HUES6 (cell line): ENCODE measurements around the gene ASB1.

Source experiments
- H3K27ac ChIP-seq: 2 replicates; pipeline ENCODE4 v1.7.0; 2013; ENCODE audit warnings: low read depth, mild to moderate bottlenecking, low read length, inconsistent platforms
- H3K27me3 ChIP-seq: 2 replicates; pipeline ENCODE4 v1.6.1; 2013; ENCODE audit warnings: low read length; ENCODE audit not compliant: control insufficient read depth, insufficient read depth
- H3K36me3 ChIP-seq: 2 replicates; pipeline ENCODE4 v1.6.1; 2013; ENCODE audit warnings: low read length; ENCODE audit not compliant: control insufficient read depth, insufficient read depth
- H3K4me1 ChIP-seq: 2 replicates; pipeline ENCODE4 v1.6.1; 2013; ENCODE audit warnings: low read length; ENCODE audit not compliant: control insufficient read depth, insufficient read depth
- H3K4me3 ChIP-seq: 2 replicates; pipeline ENCODE4 v1.5.1; 2013; ENCODE audit warnings: low read depth, low read length
- H3K9ac ChIP-seq: one replicate; pipeline ENCODE4 v1.6.1; 2013; ENCODE audit warnings: mild to moderate bottlenecking, low read length
- H3K9me3 ChIP-seq: 2 replicates; pipeline ENCODE4 v1.6.1; 2013; ENCODE audit warnings: low read depth, low read length; ENCODE audit not compliant: control insufficient read depth, insufficient read depth

The ASB1 gene

DNA sequence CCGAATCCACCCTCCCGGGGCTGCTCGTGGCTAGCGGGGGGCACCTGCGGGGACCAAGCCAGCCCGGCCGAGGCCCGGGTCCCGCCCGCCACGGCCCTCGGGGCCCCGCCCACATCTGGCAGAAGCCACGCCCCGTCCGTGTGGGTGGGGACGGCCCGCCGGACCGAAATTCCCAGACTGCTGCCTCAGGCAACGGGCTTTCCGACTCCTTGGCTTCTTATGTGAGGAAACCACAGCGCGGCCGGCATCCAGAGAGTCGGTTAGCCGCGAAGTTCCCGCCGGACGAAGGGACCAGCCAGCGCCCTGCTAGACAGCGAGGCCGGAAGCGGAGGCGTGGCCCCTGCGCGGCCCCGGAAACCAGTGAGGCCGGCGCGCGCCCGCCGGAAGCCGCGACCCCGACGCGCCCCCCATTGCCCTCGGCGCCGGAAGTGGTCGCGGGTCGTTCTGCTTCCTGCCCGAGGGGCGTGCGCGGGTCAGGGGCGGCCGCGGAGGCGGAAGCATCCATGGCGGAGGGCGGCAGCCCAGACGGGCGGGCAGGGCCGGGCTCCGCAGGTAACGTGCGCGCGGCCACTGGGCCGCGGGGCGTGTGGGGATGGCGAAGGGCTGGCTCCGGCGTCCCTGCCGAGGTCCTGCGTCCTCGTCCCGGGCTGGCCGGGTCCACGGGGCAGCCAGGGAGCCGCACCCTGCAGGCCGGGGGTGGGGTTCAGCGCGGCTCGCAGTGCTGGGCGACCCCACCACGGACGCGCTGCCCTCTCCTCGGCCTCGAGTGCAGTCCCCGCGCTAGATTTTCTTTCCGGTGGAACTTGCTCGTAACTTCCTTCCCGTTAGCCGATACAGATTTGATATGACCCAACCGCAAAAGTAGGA is at the start of gene ASB1:
ASB1 (plus strand) TSS at position 360 of the 867 bp plus-strand sequence; CDS start at position 504, 144 bp downstream.
- Histone ChIP-seq H3K4me3 (peak within 1 kb of the TSS; percentile 80), H3K9me3 (0 out of 2 replicates have a peak, but pooled peaks cover 3% of the 10 kb centered on the region), H3K36me3 (peaks cover 9% of the 10 kb centered on the region), H3K27me3 (no peaks in the 10 kb centered on the region), H3K27ac (peak within 1 kb of the TSS; percentile 95), H3K9ac (peak within 1 kb of the TSS; percentile 89), H3K4me1 (peaks cover 12% of the 10 kb centered on the region; the same call in 1 of the 2 replicates)

- Histone ChIP-seq H3K27ac (no peak overlapping the region), H3K9ac (no peak overlapping the region), H3K27me3 (no peaks in the 10 kb centered on the region), H3K36me3 (peaks cover 3% of the 10 kb centered on the region; the same call in 1 of the 2 replicates), H3K9me3 (peaks cover 3% of the 10 kb centered on the region; the same call in 1 of the 2 replicates), H3K4me1 (peaks cover 20% of the 10 kb centered on the region), H3K4me3 (no peak overlapping the region)
Observed at GRCh38 chr2:238378230-238379095, 48.3 kb upstream of the ASB1 start.

DNA sequence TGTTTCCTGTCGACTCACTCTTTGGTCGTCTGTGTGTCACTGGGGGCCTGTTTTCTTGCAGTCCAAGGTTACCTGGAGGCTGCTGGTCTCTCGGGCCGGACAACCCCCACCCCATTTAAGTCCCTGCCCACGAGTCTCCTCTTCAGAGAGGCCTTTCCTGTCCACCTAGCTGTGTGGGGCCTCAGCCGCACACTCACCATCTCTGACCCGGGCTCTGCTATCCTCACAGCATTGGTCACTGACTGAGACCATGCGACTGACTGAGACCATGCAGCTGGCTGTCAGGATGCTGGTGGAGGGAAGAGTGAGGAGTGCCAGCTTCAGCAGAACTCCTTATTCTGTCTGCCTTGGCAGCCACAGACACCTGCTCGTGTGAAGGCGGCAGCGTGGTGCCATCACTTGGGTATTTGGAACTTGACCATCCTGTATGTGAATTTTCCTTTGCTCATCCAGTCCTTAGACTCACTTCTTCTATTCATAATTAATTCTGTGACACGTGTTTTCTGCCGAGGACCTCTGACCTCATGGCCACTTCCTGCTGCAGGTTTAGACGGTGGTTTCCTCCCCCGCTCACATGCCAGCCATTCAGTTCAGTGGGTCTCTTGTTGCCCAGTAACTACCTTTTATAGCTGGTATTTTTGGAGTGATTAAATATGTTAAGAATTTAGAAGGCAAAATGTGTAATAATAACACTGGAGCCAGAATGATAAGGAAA is 47.5 kb upstream of the ASB1 start:
- peaks cover 6% of the 10 kb centered on the region; the same call in 1 of the 2 replicates for H3K9me3 ChIP-seq
- H3K27me3 ChIP-seq = no peaks in the 10 kb centered on the region
- peaks cover 20% of the 10 kb centered on the region for H3K4me1 ChIP-seq
- no peak overlapping the region for H3K27ac ChIP-seq
- H3K4me3 ChIP-seq = no peak overlapping the region
- peaks cover 3% of the 10 kb centered on the region; the same call in 1 of the 2 replicates for H3K36me3 ChIP-seq
- no peak overlapping the region for H3K9ac ChIP-seq

- H3K27ac ChIP-seq = peak overlapping the region; percentile 42; the same call in 1 of the 2 replicates
- H3K4me3 ChIP-seq = no peak overlapping the region
- peaks cover 20% of the 10 kb centered on the region for H3K4me1 ChIP-seq
- H3K9me3 ChIP-seq = peaks cover 6% of the 10 kb centered on the region; the same call in 1 of the 2 replicates
- H3K36me3 ChIP-seq = peaks cover 3% of the 10 kb centered on the region; the same call in 1 of the 2 replicates
- H3K27me3 ChIP-seq = no peaks in the 10 kb centered on the region
- H3K9ac ChIP-seq = no peak overlapping the region
Observed at GRCh38 chr2:238380336-238380735, 46.4 kb upstream of the ASB1 start.

- no peak overlapping the region for H3K9ac ChIP-seq
- H3K36me3 ChIP-seq = peaks cover 3% of the 10 kb centered on the region; the same call in 1 of the 2 replicates
- H3K27ac ChIP-seq = peak overlapping the region; percentile 42; the same call in 1 of the 2 replicates
- peaks cover 6% of the 10 kb centered on the region; the same call in 1 of the 2 replicates for H3K9me3 ChIP-seq
- no peak overlapping the region for H3K4me3 ChIP-seq
- H3K27me3 ChIP-seq = no peaks in the 10 kb centered on the region
- H3K4me1 ChIP-seq = peaks cover 20% of the 10 kb centered on the region
Observed at GRCh38 chr2:238380785-238381184, 45.9 kb upstream of the ASB1 start.

GRCh38 chr2:238381341-238382115 is 45.2 kb upstream of the ASB1 start:
- H3K27me3 ChIP-seq = no peaks in the 10 kb centered on the region
- no peak overlapping the region for H3K4me3 ChIP-seq
- H3K4me1 ChIP-seq = peaks cover 20% of the 10 kb centered on the region
- no peak overlapping the region for H3K9ac ChIP-seq
- peaks cover 6% of the 10 kb centered on the region; the same call in 1 of the 2 replicates for H3K9me3 ChIP-seq
- H3K36me3 ChIP-seq = peaks cover 3% of the 10 kb centered on the region; the same call in 1 of the 2 replicates
- no peak overlapping the region for H3K27ac ChIP-seq

DNA sequence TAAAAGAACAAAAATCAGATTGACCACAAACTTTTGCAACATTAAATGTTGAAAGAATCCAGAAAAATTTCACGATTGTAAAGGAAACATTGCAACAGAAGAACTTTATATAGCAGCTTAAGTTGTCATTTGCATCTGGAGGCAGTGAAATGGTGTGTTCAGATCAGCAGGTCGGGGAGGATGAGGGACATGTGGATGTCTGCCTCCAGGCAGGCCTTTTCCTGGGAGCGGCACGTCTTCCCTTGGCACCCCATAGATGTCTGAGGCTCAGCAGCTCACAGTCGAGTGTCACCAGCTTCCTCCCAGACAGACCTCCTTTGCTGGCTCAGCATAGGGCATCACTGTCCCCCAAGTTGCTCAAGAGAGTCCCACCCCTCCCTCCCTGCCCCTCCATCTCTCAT is 44.3 kb upstream of the ASB1 start:
- Histone ChIP-seq H3K9me3 (peaks cover 6% of the 10 kb centered on the region; the same call in 1 of the 2 replicates), H3K4me1 (peaks cover 20% of the 10 kb centered on the region), H3K27ac (no peak overlapping the region), H3K27me3 (no peaks in the 10 kb centered on the region), H3K36me3 (peaks cover 3% of the 10 kb centered on the region; the same call in 1 of the 2 replicates), H3K9ac (no peak overlapping the region), H3K4me3 (no peak overlapping the region)

GRCh38 chr2:238383135-238383534 is 43.6 kb upstream of the ASB1 start:
- Histone ChIP-seq H3K4me1 (peaks cover 20% of the 10 kb centered on the region), H3K9ac (no peak overlapping the region), H3K4me3 (no peak overlapping the region), H3K36me3 (peaks cover 3% of the 10 kb centered on the region; the same call in 1 of the 2 replicates), H3K27me3 (no peaks in the 10 kb centered on the region), H3K27ac (no peak overlapping the region), H3K9me3 (peaks cover 6% of the 10 kb centered on the region; the same call in 1 of the 2 replicates)

GRCh38 chr2:238383743-238384380 is 42.9 kb upstream of the ASB1 start:
- Histone ChIP-seq H3K4me1 (peaks cover 19% of the 10 kb centered on the region), H3K9me3 (peaks cover 6% of the 10 kb centered on the region; the same call in 1 of the 2 replicates), H3K36me3 (peaks cover 3% of the 10 kb centered on the region; the same call in 1 of the 2 replicates), H3K27ac (no peak overlapping the region), H3K9ac (no peak overlapping the region), H3K4me3 (no peak overlapping the region), H3K27me3 (no peaks in the 10 kb centered on the region)
